Measurements from ENCODE around the gene FGFRL1.

The FGFRL1 gene

DNA sequence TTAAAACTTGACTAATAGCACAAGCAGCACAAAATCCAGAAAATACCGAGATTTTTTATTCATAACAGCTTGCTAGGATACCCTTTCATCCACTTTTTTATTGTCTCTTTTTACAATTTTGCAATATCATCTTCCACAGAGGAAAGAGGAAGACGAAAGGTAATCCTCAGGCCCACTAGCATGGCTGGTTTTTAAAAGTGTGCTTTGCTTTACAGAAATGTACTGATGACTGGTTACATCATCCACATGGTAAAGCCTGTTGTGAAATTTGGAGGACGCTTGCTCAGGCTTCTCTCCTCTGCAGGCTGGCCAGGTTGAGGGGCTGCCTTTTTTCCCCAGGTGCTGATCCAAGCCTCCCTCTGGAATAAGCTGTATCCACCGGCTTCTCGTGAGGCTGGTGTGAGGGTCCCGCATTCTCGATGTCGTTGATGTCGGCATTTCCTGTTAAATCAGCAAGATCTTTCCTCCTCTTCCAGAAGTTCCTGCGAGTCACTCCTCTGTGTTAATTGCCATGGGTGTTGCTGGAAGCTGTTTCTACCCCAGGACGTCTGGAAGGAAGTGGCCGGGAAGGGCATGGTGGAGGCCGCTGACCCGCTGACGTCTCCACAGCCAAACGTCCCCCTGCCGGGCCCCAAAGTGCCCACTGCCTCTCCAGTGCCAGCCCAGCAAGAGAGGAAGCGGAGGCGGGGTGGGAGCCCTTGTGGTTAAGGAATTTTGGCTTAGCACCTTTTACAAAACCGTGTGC is 32.3 kb upstream of the FGFRL1 start:
- Histone ChIP-seq H3K9me3 (ENCODE audit: control insufficient read depth, low read length) (no peaks in the 10 kb centered on the region), H3K9ac (ENCODE audit: low read length) (peak overlapping the region; percentile 54), H3K4me3 (ENCODE audit: low read length) (no peak overlapping the region), H3K27me3 (replicated peaks; ENCODE audit: control insufficient read depth, insufficient read depth, low read length) (no peaks in the 10 kb centered on the region), H3K4me1 (ENCODE audit: control insufficient read depth, insufficient read depth, low read length) (peaks cover 15% of the 10 kb centered on the region), H3K36me3 (ENCODE audit: control insufficient read depth, insufficient read depth, low read length, severe bottlenecking) (no peaks in the 10 kb centered on the region)
- peak; percentile 80 for DNase-seq (ENCODE audit: low read depth)

- Histone ChIP-seq H3K9me3 (ENCODE audit: control insufficient read depth, low read length) (no peaks in the 10 kb centered on the region), H3K9ac (ENCODE audit: low read length) (no peak overlapping the region), H3K27me3 (replicated peaks; ENCODE audit: control insufficient read depth, insufficient read depth, low read length) (no peaks in the 10 kb centered on the region), H3K4me1 (ENCODE audit: control insufficient read depth, insufficient read depth, low read length) (peaks cover 36% of the 10 kb centered on the region), H3K36me3 (ENCODE audit: control insufficient read depth, insufficient read depth, low read length, severe bottlenecking) (no peaks in the 10 kb centered on the region), H3K4me3 (ENCODE audit: low read length) (no peak overlapping the region)
- no peak for DNase-seq (ENCODE audit: low read depth)
Observed at GRCh38 chr4:982291-982690, 29.1 kb upstream of the FGFRL1 start.

- Histone ChIP-seq H3K9ac (ENCODE audit: low read length) (no peak overlapping the region), H3K4me3 (ENCODE audit: low read length) (no peak overlapping the region), H3K9me3 (ENCODE audit: control insufficient read depth, low read length) (no peaks in the 10 kb centered on the region), H3K4me1 (ENCODE audit: control insufficient read depth, insufficient read depth, low read length) (peaks cover 40% of the 10 kb centered on the region), H3K27me3 (replicated peaks; ENCODE audit: control insufficient read depth, insufficient read depth, low read length) (no peaks in the 10 kb centered on the region), H3K36me3 (ENCODE audit: control insufficient read depth, insufficient read depth, low read length, severe bottlenecking) (no peaks in the 10 kb centered on the region)
- no peak for DNase-seq (ENCODE audit: low read depth)
Observed at GRCh38 chr4:982814-983213, 28.6 kb upstream of the FGFRL1 start.

DNA sequence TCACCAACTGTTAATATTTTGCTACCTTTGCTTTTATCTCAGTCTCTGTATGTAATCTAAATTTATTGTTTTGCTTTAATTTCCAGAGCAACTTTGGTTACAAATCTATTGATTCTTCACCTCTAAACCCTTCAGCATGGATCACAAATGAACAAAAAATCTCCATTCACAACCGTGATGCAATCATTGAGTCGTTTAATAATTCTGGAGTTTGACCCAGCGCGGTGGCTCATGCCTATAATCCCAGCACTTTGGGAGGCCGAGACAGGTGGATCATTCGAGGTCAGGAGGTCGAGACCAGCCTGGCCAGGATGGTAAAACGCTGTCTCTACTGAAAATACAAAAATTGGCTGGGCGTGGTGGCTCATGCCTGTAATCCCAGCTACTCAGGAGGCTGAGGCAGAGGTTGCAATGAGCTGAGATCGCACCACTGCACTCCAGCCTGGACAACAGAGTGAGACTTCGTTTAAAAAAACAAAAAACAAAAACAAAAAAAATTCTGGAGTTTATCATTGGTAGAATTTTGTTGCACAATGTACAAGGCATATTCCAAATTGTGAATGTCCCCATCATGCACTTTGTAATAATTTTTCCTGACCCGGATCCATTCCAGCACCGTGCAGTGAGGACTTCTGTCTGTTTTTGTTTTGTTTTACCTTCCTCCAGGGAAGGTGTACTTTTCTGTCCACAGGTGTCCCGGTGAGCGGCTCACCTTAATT is 26.9 kb upstream of the FGFRL1 start:
- peak overlapping the region; percentile 69 for H3K4me3 ChIP-seq (ENCODE audit: low read length)
- no peak for DNase-seq (ENCODE audit: low read depth)
- H3K27me3 ChIP-seq (replicated peaks; ENCODE audit: control insufficient read depth, insufficient read depth, low read length) = no peaks in the 10 kb centered on the region
- H3K4me1 ChIP-seq (ENCODE audit: control insufficient read depth, insufficient read depth, low read length) = peaks cover 32% of the 10 kb centered on the region
- H3K9ac ChIP-seq (ENCODE audit: low read length) = peak overlapping the region; percentile 35
- H3K36me3 ChIP-seq (ENCODE audit: control insufficient read depth, insufficient read depth, low read length, severe bottlenecking) = peaks cover under 1% of the 10 kb centered on the region
- no peaks in the 10 kb centered on the region for H3K9me3 ChIP-seq (ENCODE audit: control insufficient read depth, low read length)

DNA sequence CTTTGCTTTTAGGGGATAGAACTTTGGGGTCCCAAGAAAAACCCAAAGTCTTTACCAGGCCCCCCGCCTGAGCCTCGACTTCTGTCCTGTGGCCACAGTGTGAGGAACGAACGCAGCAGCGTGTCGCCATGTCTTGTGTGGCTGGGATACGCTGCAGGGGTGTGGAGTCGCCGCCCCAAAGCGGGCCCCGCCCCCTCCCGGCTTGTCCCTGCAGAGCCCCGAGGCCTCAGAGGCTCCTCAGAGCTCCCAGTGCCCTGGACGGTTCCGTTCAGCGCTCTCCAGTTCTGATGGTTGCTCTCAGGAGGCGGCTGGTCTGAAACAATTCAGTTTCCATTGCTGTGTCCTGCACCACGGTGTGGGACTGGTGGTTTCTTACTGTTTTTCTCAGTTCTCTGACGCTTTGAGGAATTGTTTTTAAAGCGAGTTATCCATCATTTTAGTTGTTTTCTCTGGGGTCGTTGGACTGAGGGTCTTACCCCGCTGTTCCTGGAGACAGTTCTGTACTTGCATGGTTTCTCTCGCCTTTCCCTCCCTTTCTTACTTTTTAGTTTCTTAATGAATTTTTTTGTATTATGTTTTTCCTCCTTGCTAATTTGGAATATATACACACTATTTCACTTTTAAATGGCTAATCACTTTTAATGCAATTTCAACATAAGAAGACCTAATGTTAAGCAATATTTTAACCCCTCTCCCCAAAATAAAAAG is 26.1 kb upstream of the FGFRL1 start:
- Histone ChIP-seq H3K36me3 (ENCODE audit: control insufficient read depth, insufficient read depth, low read length, severe bottlenecking) (peaks cover 9% of the 10 kb centered on the region), H3K4me3 (ENCODE audit: low read length) (peak overlapping the region; percentile 69), H3K9me3 (ENCODE audit: control insufficient read depth, low read length) (no peaks in the 10 kb centered on the region), H3K27me3 (replicated peaks; ENCODE audit: control insufficient read depth, insufficient read depth, low read length) (no peaks in the 10 kb centered on the region), H3K9ac (ENCODE audit: low read length) (peak overlapping the region; percentile 38), H3K4me1 (ENCODE audit: control insufficient read depth, insufficient read depth, low read length) (peaks cover 29% of the 10 kb centered on the region)
- DNase-seq (ENCODE audit: low read depth) = no peak

DNA sequence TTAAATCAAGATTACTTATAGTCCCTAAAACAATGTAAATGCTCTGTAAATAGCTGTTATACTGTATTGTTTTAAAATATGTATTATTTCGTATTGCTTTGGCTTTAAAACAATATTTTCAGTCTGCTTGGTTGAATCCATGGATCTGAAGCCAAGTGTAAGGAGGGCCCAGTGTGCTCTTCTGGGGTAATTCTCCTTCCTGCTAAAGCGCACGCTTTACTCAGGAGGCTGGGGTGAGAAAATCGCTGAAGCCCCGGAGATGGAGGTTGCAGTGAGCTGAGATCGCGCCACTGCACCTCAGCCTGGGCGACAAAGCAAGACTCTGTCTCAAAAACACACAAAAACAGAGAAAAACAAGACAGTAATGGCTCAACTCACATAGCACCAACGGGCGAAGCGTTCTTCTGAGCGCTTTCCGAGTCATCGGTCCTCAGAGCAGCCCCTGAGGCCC is 25.0 kb upstream of the FGFRL1 start:
- Histone ChIP-seq H3K27me3 (replicated peaks; ENCODE audit: control insufficient read depth, insufficient read depth, low read length) (no peaks in the 10 kb centered on the region), H3K9ac (ENCODE audit: low read length) (peak overlapping the region; percentile 90), H3K4me3 (ENCODE audit: low read length) (peak overlapping the region; percentile 81), H3K4me1 (ENCODE audit: control insufficient read depth, insufficient read depth, low read length) (peaks cover 29% of the 10 kb centered on the region), H3K36me3 (ENCODE audit: control insufficient read depth, insufficient read depth, low read length, severe bottlenecking) (peaks cover 17% of the 10 kb centered on the region), H3K9me3 (ENCODE audit: control insufficient read depth, low read length) (no peaks in the 10 kb centered on the region)
- no peak for DNase-seq (ENCODE audit: low read depth)

- Histone ChIP-seq H3K27me3 (replicated peaks; ENCODE audit: control insufficient read depth, insufficient read depth, low read length) (no peaks in the 10 kb centered on the region), H3K36me3 (ENCODE audit: control insufficient read depth, insufficient read depth, low read length, severe bottlenecking) (peaks cover 17% of the 10 kb centered on the region), H3K4me3 (ENCODE audit: low read length) (peak within 1 kb of the TSS; percentile 81), H3K9me3 (ENCODE audit: control insufficient read depth, low read length) (no peaks in the 10 kb centered on the region), H3K9ac (ENCODE audit: low read length) (peak within 1 kb of the TSS; percentile 90), H3K4me1 (ENCODE audit: control insufficient read depth, insufficient read depth, low read length) (peaks cover 29% of the 10 kb centered on the region)
- peak; percentile 91 for DNase-seq (ENCODE audit: low read depth)
Observed at GRCh38 chr4:986879-987623, 24.4 kb upstream of the FGFRL1 start, which contains the start of gene IDUA. IDUA (plus strand) TSS chr4:987044; CDS start chr4:987085, 41 bp downstream.

GRCh38 chr4:987624-988513 is 23.6 kb upstream of the FGFRL1 start:
- H3K9ac ChIP-seq (ENCODE audit: low read length) = peak overlapping the region; percentile 90
- peak overlapping the region; percentile 81 for H3K4me3 ChIP-seq (ENCODE audit: low read length)
- peak; percentile 44 for DNase-seq (ENCODE audit: low read depth)
- H3K9me3 ChIP-seq (ENCODE audit: control insufficient read depth, low read length) = no peaks in the 10 kb centered on the region
- H3K4me1 ChIP-seq (ENCODE audit: control insufficient read depth, insufficient read depth, low read length) = peaks cover 33% of the 10 kb centered on the region
- H3K27me3 ChIP-seq (replicated peaks; ENCODE audit: control insufficient read depth, insufficient read depth, low read length) = no peaks in the 10 kb centered on the region
- H3K36me3 ChIP-seq (ENCODE audit: control insufficient read depth, insufficient read depth, low read length, severe bottlenecking) = peaks cover 17% of the 10 kb centered on the region

- no peak for DNase-seq (ENCODE audit: low read depth)
Observed at GRCh38 chr4:988726-989721, 22.4 kb upstream of the FGFRL1 start.

More at GRCh38 chr4:988726-989721, 22.4 kb upstream of the FGFRL1 start:
- Histone ChIP-seq H3K4me1 (ENCODE audit: control insufficient read depth, insufficient read depth, low read length) (peaks cover 33% of the 10 kb centered on the region), H3K36me3 (ENCODE audit: control insufficient read depth, insufficient read depth, low read length, severe bottlenecking) (peaks cover 17% of the 10 kb centered on the region), H3K9me3 (ENCODE audit: control insufficient read depth, low read length) (no peaks in the 10 kb centered on the region), H3K9ac (ENCODE audit: low read length) (no peak overlapping the region), H3K4me3 (ENCODE audit: low read length) (no peak overlapping the region), H3K27me3 (replicated peaks; ENCODE audit: control insufficient read depth, insufficient read depth, low read length) (no peaks in the 10 kb centered on the region)

All from adipocyte (in vitro differentiated cells).